GM10248 (cell line): ENCODE measurements around the gene KNDC1.

Source experiments
- CTCF ChIA-PET: fragments of 300-600 bp; sonication (Branson Sonifier 250); formaldehyde crosslinking; extraction: SDS; loops from one replicate; lab custom pipeline; 2021; ENCODE audit warnings: antibody characterized with exemption; lab: Yijun Ruan, JAX
- POLR2A ChIA-PET: fragments of 350-650 bp; sonication (Branson Sonifier 250); formaldehyde crosslinking; extraction: SDS; loops from one replicate; lab custom pipeline; 2020; ENCODE audit warnings: antibody characterized with exemption; lab: Yijun Ruan, JAX
- DNase-seq: peaks from one replicate; pipeline ENCODE4 v3.0.0; 2012; ENCODE audit errors: extremely low spot score
- CTCF ChIP-seq: IDR thresholded peaks from 2 replicates; pipeline ENCODE4 v1.5.1; 2012; ENCODE audit warnings: mild to moderate bottlenecking, low read depth; ENCODE audit errors: extremely low read depth, missing control alignments, control extremely low read depth

The KNDC1 gene

GRCh38 chr10:133254421-133255120 is 94.6 kb downstream of the KNDC1 start:
- DNase-seq = no peak
- TF ChIP-seq CTCF = no peak
- CTCF ChIA-PET = no interaction called here
- POLR2A ChIA-PET = no interaction called here

- ChIA-PET CTCF (interaction anchor here (1.8 kb wide), 1 partner anchor 20 kb away, joined by 4 read pairs; no protein-coding TSS in a partner anchor), POLR2A (no interaction called here)
- DNase-seq = no peak
- no peak for TF ChIP-seq CTCF
Measured at GRCh38 chr10:133255323-133255722, 95.3 kb downstream of the KNDC1 start.

- POLR2A ChIA-PET = no interaction called here
Measured at GRCh38 chr10:133257489-133258065, 97.6 kb downstream of the KNDC1 start.

GRCh38 chr10:133258066-133258817 is 98.2 kb downstream of the KNDC1 start:
- ChIA-PET POLR2A (no interaction called here), CTCF (interaction anchor here (1.0 to 2.2 kb wide), 7 partner anchors 12 to 604 kb away, joined by 3 to 11 read pairs (median 5); partner anchors contain the start of gene ADAM8)
- TF ChIP-seq CTCF = no peak
- no peak for DNase-seq

More at GRCh38 chr10:133257489-133258065, 97.6 kb downstream of the KNDC1 start:
- peak; percentile 47 for DNase-seq
- CTCF ChIA-PET = interaction anchor here (0.6 to 2.2 kb wide), 7 partner anchors 11 to 603 kb away, joined by 3 to 11 read pairs (median 4); no protein-coding TSS in a partner anchor
- peak; percentile 23 for TF ChIP-seq CTCF

GRCh38 chr10:133258818-133259601 is 99.0 kb downstream of the KNDC1 start:
- CTCF ChIA-PET = interaction anchor here (1.3 kb wide), 2 partner anchors 17 to 45 kb away, joined by 3 to 5 read pairs; partner anchors contain the start of gene ADAM8
- DNase-seq = no peak
- POLR2A ChIA-PET = no interaction called here
- no peak for TF ChIP-seq CTCF
